HG03565 (cell line): ENCODE results near the gene ADAD2.
A peak's percentile ranks its signal among the peaks of the same experiment; 100 is the strongest.

Source experiments
- ATAC-seq: cut with Tn5 transposase; IDR thresholded peaks from one replicate; pipeline ENCODE4 v1.9.1; 2021; ENCODE audit warnings: mild to moderate bottlenecking, moderate library complexity; ENCODE audit not compliant: unreplicated experiment

The ADAD2 gene

GRCh38 chr16:84190731-84191388 lies at the start of gene ADAD2:
Gene ADAD2, plus strand, starts transcription at chr16:84191157. Its CDS starts 74 bp downstream, at chr16:84191231.
- no peak for ATAC-seq

GRCh38 chr16:84143081-84143480 lies 47.9 kb upstream of the ADAD2 start:
- no peak for ATAC-seq

GRCh38 chr16:84143784-84144199 lies 47.2 kb upstream of the ADAD2 start:
- ATAC-seq = no peak

- no peak for ATAC-seq
Measured at GRCh38 chr16:84144209-84144858, 46.6 kb upstream of the ADAD2 start.

GRCh38 chr16:84144859-84145639 lies 45.9 kb upstream of the ADAD2 start, which contains the start of the genes DNAAF1 and HSDL1:
Gene DNAAF1, plus strand, starts transcription at chr16:84145308. Its CDS starts 133 bp downstream, at chr16:84145441.
Gene HSDL1, minus strand, starts transcription at chr16:84145177. Its CDS starts 13,856 bp downstream, at chr16:84131321.
- peak; percentile 81 for ATAC-seq

- ATAC-seq = no peak
Measured at GRCh38 chr16:84150926-84151325, 40.0 kb upstream of the ADAD2 start.

- no peak for ATAC-seq
Measured at GRCh38 chr16:84153660-84154214, 37.2 kb upstream of the ADAD2 start.

- ATAC-seq = no peak
Measured at GRCh38 chr16:84155226-84155625, 35.7 kb upstream of the ADAD2 start.

GRCh38 chr16:84155771-84156170 lies 35.2 kb upstream of the ADAD2 start:
- ATAC-seq = no peak

GRCh38 chr16:84156342-84156784 lies 34.6 kb upstream of the ADAD2 start:
- ATAC-seq = no peak

GRCh38 chr16:84159007-84159406 lies 31.9 kb upstream of the ADAD2 start:
- no peak for ATAC-seq

GRCh38 chr16:84159800-84160199 lies 31.2 kb upstream of the ADAD2 start:
- no peak for ATAC-seq

- no peak for ATAC-seq
Measured at GRCh38 chr16:84161037-84161436, 29.9 kb upstream of the ADAD2 start.

GRCh38 chr16:84161801-84162200 lies 29.2 kb upstream of the ADAD2 start:
- ATAC-seq = no peak

GRCh38 chr16:84165746-84166145 lies 25.2 kb upstream of the ADAD2 start:
- no peak for ATAC-seq

GRCh38 chr16:84166796-84167695 lies 23.9 kb upstream of the ADAD2 start:
- ATAC-seq = no peak

- ATAC-seq = no peak
Measured at GRCh38 chr16:84169765-84170310, 21.1 kb upstream of the ADAD2 start.

GRCh38 chr16:84174396-84174795 lies 16.6 kb upstream of the ADAD2 start:
- ATAC-seq = no peak

- ATAC-seq = no peak
Measured at GRCh38 chr16:84175350-84176081, 15.4 kb upstream of the ADAD2 start.
